Stimulated activated CD4-positive, alpha-beta T cell treated with anti-CD3 and anti-CD28 coated beads, Interleukin-1b, Interleukin-23, amount 100 ng/mL, for 1 hour (primary cell): ENCODE measurements around the gene SUMO3.

Experiments used
- DNase-seq, 2 donors: peaks; one replicate each; pipeline ENCODE4 v3.0.0-alpha.2; 2020; ENCODE audit warnings: low read depth in 2 of 2

The SUMO3 gene

DNA sequence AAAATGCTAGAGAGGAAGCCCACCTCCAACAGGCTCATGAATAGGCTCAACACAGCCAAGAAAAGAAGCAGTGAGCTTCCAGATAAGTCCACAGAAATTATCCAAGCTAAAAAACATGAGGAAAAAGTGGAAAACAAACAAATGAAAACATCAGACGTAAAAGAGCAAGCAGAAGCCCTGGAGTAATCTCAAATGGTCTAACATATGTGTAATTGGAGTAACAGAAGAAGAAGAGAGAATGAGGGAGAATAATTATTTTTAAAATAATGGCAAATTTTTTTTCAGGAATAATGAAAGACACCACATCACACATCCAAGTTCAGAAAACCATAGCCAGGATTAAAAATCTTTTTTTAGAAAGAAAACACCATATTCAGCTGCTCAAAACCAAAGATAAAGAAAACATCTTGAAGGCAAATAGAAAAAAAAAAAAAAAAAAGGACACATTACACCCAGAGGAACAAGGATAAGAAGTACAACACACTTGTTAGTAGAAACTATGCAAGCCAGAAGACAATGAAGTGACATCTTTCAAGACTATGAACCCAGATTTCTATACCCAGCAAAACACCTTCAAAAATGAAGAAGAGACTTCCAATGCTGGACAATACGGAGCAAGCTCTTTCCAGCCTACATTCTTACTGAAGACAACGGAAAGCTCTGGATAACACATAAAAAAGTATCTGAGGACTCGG is 10.6 kb upstream of the SUMO3 start:
- no peak for DNase-seq

DNA sequence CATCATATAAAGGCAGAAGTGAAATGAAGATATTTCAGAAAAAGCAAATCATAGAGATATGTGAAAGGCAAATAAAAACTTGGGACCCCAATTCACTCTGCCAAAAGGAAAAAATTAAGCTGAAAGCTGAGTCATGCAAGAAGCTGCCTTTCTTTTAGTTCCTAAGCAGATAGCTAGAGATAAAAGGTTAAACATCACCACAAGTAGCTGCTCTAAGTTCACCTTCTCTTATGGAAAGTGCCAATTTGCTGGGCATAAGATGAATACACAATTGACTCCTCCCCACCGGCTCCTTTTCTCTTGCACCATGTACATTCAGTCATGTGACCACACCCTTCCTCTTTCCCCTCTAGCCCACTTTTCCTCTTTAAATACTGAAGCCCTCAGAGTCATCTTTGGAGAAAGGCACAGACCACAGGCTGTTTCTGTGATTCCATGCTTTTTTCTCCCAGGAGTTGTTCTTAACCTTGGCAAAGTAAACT is 5.4 kb upstream of the SUMO3 start:
- no peak for DNase-seq

DNA sequence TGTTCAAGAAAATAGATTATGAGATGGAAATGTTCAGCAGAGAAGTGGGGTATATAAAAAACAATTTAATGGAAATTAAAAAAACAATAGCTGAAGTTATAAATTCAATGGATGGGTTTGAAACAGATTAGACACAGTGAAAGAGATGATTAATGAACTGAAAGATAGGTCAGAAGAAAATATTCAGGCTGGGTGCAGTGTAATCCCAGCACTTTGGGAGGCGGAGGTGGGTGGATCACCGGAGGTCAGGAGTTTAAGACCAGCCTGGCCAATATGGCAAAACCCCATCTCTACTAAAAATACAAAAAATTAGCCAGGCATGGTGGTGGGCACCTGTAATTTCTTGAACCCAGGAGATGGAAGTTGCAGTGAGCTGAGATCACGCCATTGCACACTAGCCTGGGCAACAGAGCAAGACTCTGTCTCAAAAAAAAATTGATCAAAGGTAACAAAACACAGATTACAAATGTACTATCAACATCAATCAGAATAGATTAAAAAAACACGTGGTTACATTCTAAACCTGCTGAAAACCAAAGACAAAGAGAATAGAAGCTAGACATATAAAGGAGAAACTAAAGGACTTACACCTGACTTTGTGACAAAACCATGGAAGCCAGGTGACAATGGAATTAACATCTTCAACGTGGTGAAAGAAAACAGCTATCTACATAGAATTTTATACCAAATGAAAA is 4.8 kb upstream of the SUMO3 start:
- DNase-seq = no peak

DNA sequence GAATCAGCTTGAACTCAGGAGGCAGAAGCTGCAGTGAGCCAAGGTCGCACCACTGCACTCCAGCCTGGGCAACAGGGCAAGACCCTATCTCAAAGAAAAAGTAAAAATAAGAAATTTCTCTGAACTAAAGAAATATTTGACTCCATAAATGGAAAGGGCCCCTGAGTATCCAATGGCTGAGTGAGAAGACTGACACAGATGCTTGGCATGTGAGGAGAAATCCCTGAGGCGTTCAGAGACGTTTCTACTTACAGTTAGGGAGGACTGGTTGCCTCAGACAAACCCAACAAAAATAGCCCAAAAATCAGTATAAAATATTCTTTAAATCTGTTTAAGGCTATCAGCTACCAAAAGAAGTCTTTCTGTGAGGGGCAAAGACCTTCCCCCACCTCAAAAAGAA is 3.0 kb upstream of the SUMO3 start:
- DNase-seq = no peak

DNA sequence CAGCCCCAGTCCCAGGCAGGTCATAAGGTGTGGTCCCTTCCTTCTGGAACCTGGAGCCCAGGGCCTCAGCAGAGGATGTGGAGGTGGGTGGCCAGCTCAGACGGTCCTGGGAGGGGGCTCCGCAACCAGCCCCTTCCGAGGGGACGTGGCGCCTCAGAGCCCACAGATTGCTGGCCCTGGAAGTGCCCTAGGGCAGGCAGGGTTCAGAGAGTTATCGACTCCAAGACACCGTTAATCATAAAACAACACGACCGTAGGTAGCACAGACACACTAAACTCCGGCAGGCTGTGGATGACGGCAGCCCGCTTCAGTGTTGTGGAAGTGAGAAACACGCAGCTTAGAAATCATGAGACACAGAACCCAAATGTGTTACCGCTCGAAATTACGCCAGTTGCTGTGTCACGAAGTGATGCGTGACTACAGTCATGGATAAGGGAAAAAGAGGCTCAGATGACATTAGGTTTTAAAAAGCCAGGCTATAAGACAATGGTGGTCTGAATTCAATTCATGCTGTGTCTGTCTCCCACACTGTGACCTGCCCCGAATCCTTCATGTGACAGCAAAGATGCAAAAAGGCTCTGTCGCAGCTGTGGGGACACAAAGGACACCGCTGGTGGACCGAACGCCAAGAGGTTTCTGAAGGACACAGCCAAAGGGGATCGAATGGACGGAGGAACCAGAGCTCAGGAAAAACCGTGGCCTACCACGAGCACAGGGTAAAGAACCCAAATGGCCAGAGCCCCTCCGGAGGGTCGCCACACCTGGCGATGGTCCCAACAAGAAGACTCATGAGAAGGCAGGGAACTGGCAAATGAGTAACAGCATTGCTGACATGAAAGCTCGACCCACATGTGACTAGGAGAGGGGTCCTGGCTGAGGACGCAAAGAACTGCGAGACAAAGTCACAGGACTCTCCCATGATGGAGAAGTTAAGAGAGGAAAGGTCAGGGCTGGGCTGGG is 1.7 kb upstream of the SUMO3 start:
- DNase-seq = no peak

DNA sequence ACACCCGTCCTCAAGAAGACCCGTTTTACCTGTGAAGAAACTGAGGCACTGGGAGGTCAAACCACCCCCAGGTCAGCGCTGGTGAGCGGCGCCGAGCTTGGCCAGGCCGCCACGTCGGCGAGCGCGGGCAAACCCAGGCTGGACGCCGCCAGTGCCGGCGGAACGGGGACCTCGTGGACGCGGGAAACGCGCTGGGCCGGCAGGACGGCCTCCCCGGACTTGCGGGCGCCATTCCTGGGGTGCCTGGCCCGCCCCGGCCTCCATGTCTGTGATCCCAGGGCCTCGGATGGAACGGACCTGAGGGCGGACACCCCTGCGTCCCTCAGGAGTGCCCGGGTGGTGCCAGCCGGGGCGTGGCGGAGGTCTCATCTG is 764 bp upstream of the SUMO3 start:
- no peak for DNase-seq

DNA sequence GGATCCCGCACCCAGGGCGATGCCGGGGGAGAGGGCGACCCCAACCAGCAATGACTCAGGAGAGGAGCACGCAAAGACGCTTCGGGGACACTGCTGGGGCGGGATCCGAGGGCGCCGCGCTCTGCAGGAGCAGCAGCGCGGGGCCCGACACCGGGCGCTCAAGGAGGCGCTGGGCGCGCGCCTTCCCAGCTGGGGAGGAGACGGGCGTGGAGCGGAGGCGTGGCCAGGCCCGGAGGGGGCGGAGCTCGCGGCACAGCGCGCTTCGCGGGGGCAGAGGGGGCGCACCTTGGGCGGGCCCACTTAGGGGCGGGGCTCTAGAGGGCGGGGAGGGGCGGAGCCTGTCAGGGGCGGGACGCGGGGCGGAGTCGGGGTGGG is 369 bp downstream of the SUMO3 start:
- DNase-seq = peak; percentile 84 to 89

DNA sequence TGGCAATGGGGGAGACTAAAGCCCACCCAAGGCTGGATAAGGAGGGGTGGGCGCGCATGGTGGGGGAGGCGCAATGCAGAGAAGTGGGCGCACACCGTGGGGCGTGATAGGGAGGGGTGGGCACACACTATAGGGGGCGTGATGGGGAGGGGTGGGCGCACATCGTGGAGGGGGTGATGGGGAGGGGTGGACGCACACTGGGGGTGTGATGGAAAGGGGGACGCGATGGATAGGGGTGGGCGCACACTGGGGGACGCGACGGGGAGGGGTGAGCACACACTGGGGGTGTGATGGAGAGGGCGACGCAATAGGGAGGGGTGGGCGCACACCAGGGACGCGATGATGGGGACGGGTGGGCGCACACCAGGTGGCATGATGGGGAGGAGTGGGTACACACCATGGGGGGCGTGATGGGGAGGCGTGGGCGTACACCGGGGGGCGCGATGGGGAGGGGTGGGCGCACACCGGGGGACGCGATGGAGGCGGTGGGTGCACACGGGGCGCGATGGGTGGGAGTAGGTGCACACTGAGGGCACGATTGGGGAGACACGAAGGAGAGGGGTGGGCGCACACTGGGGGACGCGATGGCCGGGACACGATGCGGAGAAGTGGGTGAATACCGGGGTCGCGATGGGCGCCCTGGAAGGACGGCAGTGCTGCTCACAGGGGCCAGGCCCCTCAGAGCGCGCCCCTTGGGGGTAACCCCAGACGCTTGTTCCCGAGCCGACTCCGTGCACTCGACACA is 929 bp downstream of the SUMO3 start:
- no peak for DNase-seq

DNA sequence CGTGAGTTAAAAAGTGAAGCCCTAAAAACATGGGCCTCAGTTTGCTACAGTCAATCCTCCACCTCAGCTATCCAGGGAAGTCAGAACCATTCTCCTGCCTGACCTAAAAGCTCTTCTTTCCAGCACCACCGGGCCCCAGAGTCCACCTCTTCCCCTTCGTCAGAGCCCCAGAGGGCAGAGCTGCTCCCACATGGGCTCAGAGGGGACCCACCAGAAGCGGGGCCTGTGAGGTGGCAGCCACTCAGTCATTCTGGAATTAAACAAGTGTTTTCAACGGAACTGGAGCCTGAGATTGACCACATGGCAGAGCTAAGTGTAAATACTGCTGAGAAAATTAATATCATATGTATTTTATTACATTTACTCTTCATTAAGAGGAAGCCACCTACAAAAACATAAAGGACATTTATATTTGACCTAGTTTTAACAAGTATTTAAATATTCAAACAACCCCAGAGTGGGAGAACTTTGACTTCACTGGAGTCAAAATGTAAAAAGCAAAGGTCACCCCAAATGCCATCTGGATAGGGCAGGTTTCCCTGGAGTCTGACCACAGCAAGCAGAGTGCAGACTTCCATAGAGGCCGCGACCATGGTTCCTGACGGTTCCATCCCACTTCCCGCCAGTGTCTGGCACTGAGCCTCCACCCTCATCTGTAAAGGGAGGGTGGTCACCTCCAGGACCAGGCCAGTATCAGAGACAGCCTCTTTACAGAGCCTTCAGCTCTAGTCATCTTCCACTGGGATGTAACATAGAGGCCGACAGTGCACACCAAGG is 1.8 kb downstream of the SUMO3 start:
- no peak for DNase-seq

DNA sequence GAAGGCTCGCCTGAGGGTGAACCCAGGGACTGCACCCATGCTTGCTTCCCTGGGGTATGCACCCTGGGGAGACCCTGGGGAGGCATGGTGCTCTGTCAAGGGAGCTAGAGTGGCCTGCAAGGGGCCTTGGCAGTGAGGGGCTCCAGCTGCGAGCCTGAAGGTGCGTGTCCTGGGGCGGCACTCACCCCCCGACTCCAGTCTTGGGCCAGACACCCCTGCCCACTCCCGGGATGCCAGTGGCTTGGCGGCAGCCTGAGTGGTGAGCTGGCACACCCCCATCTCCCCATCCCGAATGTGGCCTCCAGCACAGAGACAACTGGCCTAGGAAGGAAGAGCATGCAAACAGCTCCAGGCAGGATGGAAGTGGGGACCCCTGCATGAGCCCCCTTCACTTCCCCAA is 2.6 kb downstream of the SUMO3 start:
- no peak for DNase-seq

DNA sequence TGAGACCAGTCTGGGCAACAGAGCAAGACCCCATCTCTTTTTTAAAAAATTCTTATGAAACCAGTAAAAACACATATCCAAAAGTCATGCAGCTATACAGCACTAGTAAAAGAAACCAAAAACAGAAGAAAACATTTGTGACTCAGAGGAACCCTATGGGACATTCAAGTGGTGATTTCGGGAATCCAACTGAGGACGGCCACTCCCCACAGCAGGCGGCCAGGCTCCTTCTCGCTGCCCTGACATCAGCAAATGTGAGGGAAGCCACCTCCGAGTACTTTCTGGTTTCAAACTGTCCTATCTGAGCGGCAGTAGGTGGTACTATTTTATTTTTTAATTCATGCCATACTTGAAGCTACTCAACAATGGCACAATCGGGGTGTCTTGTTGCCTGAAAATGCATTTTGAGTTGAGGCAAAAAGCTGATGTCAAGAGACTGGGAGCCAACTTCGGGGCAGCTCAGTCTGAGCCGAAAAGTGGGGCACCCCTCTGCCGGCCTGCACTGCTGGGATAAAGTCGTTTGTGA is 3.3 kb downstream of the SUMO3 start:
- no peak for DNase-seq

DNA sequence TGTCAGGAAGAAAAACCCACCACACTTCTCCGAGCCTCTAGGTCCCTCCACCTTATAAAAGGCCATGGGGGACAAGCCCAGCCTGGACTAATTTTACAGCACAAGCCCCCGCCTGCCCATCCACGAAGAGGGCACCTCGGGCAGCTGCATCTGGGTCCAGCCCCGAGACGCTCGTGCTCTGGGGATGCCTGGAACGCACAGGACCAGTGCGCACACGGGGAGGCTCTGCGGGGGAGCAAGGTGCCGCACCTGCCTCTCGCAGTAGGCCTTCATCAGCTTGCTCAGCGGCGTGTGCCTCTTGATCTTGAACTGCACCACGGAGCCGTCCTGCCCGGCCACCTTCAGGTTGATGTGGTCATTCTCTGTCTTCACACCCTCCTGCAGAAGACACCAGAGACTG is 4.1 kb downstream of the SUMO3 start:
- DNase-seq = no peak

DNA sequence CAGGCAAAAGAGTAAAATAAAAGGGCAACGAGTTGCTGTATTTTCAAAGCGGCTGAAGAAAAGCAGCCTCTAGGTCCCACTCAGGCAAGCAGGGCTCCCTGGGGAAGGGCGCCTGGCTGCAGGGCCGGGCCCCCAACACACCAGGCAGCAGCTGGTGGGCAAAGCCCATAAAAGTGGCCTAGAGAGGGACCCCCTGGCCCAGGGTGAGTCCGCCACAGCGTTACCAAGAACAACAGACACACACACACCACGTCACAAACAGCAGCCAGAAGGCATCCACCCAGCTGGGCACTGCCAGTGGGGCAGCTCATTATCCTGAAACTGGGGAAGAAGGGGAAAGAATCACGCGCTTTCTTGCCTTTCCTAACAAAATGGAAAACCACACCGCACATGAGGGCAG is 4.7 kb downstream of the SUMO3 start:
- DNase-seq = no peak

DNA sequence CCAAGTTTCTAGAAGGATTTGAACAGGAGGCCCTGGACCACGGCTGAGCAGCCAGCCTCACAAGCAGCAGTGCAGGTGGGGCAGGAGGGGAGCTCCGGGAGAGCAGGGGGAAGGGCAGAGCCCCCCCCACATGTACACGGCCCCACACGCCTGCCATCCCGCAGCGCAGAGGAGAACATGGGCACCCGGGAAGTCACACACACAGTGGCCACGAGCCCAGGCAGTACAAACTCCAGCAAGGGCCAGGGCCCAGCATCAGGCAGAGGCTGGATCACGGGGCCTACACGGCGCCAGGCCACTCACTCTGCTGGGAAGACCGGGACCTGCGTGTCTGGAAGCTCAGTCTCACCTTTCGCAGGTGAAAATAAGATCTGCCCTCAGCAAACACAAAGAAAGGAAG is 5.2 kb downstream of the SUMO3 start:
- no peak for DNase-seq

DNA sequence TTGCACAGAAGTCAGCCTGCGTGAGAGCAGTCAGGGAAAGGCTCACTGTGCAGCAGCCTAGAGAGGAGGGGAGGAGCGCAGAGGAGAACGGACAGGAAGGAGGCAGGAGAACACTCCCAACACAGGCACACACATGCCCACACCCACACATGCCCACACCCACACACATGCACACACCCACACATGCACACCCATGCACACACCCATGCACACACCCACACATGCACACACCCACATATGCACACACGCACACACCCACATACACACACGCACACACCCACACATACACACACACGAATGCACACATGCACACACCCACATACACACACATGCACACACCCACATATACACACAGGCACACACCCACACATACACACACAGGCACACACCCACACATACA is 7.1 kb downstream of the SUMO3 start:
- DNase-seq = no peak

DNA sequence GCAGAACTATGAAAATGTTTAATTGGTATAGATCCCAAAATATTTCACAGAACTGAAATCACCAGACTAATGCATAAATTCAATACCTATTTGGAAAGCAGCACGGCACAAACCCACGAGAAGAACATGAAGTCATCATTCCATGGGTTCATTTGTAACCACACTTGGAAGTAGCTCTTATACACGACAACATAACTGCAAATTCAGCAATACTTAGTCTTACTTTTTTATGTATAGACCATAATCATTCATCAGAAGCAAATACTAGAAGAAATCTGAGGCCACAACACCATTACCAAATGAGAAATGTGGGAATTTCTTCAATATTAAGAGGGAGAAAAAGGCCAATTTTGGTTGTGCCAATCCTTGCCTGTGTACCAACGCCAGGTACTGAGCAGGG is 12.0 kb downstream of the SUMO3 start:
- DNase-seq = no peak

DNA sequence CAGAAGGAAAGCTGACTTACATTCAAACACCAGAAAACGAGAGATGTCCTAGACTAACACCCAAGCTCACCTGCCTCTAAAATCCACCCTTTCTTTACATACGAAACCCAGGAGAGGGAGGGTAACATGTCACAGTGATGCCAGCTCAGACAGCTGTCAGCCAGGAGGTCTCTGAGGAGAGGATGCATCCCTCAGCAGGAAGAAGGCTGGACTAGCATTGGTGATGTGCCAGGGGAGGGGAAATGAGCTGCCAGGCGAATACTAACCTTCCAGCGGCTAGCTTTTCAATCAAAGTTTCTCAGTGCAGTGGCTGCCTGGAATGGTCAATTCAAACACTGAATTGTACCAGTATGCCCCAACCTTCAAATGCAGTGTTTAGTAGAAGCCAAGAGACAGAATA is 12.6 kb downstream of the SUMO3 start:
- DNase-seq = no peak

DNA sequence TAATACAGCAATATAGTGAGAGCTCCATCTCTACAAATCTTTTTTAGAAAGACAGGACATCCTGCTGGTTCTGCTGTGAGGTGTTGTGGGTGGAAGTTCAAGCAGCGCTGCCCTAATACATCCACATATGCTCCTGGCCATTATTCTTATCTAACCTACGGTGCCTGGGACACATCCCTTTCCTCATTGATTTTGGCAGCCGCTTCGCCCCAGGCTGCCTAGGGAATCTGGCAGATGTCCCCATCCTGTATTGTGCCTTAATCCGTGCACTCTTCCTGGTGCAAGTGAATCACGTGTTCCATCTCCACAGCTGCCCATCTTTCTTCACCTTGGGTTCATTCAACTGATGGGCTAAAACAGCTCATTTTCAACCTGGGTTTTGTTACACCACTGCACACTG is 13.1 kb downstream of the SUMO3 start:
- DNase-seq = no peak

DNA sequence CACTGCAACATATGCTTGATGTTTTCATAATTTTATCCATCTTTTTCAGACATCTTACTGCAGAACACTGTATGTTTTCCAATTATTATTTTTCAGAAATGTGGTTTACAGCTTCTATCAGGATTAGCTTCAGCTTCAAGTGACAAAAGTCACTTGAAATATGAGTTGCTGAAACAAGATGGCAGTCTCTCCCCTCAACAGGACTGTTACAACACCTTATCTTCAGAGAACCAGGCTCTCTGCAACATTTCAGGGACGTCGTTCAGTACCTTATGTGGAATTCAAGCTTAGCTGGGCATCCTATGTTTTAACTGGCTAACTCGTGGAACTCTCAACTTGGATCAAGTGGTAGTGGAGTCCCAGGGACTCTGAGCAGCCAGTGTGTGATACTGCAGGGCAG is 14.2 kb downstream of the SUMO3 start:
- DNase-seq = no peak

DNA sequence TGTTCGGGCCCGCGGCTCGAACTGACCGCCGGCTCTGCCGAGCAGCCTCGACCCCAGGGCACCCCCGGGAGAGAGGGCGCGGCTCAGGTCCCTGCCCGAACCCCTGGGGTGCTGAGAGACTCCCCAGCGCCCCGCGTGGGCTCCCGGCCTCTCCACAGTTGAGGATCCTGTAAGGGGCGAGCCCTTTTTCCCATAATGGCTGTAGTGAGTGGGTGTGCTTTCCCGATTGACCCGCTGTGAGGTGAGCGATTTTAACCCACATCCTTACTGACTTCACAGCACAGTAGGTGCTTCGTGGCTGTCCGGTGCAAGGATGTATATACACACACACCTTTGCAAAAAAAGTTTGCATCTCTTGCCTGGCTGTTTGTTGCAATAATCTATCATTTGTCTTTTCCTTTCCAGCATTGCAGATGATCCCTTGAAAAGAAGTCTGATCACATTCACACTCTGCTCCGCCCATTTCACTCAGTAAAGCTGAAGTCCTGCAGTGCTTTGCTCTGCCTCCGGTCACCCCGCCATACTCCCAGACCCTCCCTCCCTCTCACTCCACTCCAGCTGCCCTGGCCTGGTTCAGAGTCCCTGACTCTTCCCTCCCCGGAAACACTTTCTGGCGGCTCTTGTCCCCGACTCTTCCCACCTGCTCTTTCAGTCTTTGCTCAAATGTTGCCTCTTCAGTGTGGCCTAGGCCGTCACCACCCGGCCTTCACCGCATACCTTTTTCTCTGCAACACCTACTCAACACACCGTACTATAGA is 15.3 kb downstream of the SUMO3 start:
- DNase-seq = no peak
